Breast epithelium (tissue), 3 donors: ENCODE results near the gene GALNTL6.

Source experiments
- CTCF ChIP-seq, 3 donors: fragments of 450-650 bp; IDR thresholded peaks; one replicate each; pipeline ENCODE4 v1.5.1; 2016 to 2017; ENCODE audit warnings: antibody characterized with exemption in 3 of 3, mild to moderate bottlenecking in 3 of 3, moderate library complexity in 3 of 3
- POLR2A ChIP-seq: fragments of 450-650 bp; IDR thresholded peaks from one replicate; pipeline ENCODE4 v1.6.1; 2016; ENCODE audit warnings: antibody characterized with exemption, mild to moderate bottlenecking, moderate library complexity

GRCh38 chr4:172018358-172018757 lies 205.2 kb downstream of the GALNTL6 start:
- TF ChIP-seq POLR2A (no peak), CTCF (IDR thresholded peaks at IDR 0.05) (no peak)
